Measurements from ENCODE around the gene PRKCQ.
"Not testable (repeated sequence)": the region's sequence is repeated elsewhere in the genome, so short reads cannot be mapped to it uniquely, and the experiment has no call there.

The PRKCQ gene

GRCh38 chr10:6401558-6402348, 178.3 kb downstream of the PRKCQ start:
- no peak for DNase-seq

- DNase-seq, result no peak
Observed at GRCh38 chr10:6400821-6401465, 179.1 kb downstream of the PRKCQ start.

- DNase-seq, result no peak
Observed at GRCh38 chr10:6400331-6400730, 179.7 kb downstream of the PRKCQ start.

- no peak for DNase-seq
Observed at GRCh38 chr10:6399879-6400278, 180.2 kb downstream of the PRKCQ start.

GRCh38 chr10:6399231-6399741, 180.8 kb downstream of the PRKCQ start:
- no peak for DNase-seq

GRCh38 chr10:6398399-6398798, 181.7 kb downstream of the PRKCQ start:
- DNase-seq, result no peak

- DNase-seq, result peak; percentile 75
Observed at GRCh38 chr10:6396652-6397051, 183.4 kb downstream of the PRKCQ start.

GRCh38 chr10:6396226-6396625, 183.8 kb downstream of the PRKCQ start:
- DNase-seq, result no peak

- DNase-seq, result no peak
Observed at GRCh38 chr10:6395606-6396005, 184.5 kb downstream of the PRKCQ start.

- DNase-seq, result no peak
Observed at GRCh38 chr10:6394084-6394483, 186.0 kb downstream of the PRKCQ start.

GRCh38 chr10:6393168-6393567, 186.9 kb downstream of the PRKCQ start:
- no peak for DNase-seq

- DNase-seq, result no peak
Observed at GRCh38 chr10:6390213-6390845, 189.7 kb downstream of the PRKCQ start.

- DNase-seq, result no peak
Observed at GRCh38 chr10:6388261-6388893, 191.7 kb downstream of the PRKCQ start.

GRCh38 chr10:6386960-6387359, 193.1 kb downstream of the PRKCQ start:
- DNase-seq, result no peak

GRCh38 chr10:6386346-6386745, 193.7 kb downstream of the PRKCQ start:
- no peak for DNase-seq

- no peak for DNase-seq
Observed at GRCh38 chr10:6385665-6386064, 194.4 kb downstream of the PRKCQ start.

GRCh38 chr10:6384847-6385246, 195.2 kb downstream of the PRKCQ start:
- DNase-seq, result no peak

GRCh38 chr10:6384031-6384430, 196.0 kb downstream of the PRKCQ start:
- no peak for DNase-seq

- DNase-seq, result no peak
Observed at GRCh38 chr10:6383096-6383812, 196.8 kb downstream of the PRKCQ start.

GRCh38 chr10:6382081-6382480, 198.0 kb downstream of the PRKCQ start:
- no peak for DNase-seq

- DNase-seq, result not testable (repeated sequence)
Observed at GRCh38 chr10:6380478-6380877, 199.6 kb downstream of the PRKCQ start.

- no peak for DNase-seq
Observed at GRCh38 chr10:6379015-6379776, 200.9 kb downstream of the PRKCQ start.

Measured in SIG-M5 (cell line).